H1 (cell line): ENCODE measurements around the gene GSPT1. TPM values are rescaled to one million over a fixed set of nuclear protein-coding genes. Genes with fewer than 3 reads are reported as not detected.
"Not testable (repeated sequence)": the region's sequence is repeated elsewhere in the genome, so short reads cannot be mapped to it uniquely, and the experiment has no call there.

ENCODE experiments used
- CTCF ChIA-PET: fragments of 300-600 bp; sonication (Branson Sonifier 250); formaldehyde crosslinking; loops from one replicate; lab custom pipeline; 2021; ENCODE audit not compliant: partially characterized antibody; lab: Charles Lee
- POLR2A ChIA-PET: fragments of 300-600 bp; sonication (Branson Sonifier 250); formaldehyde crosslinking; loops from one replicate; lab custom pipeline; 2021; ENCODE audit warnings: inconsistent platforms; ENCODE audit not compliant: partially characterized antibody; lab: Charles Lee
- DNase-seq, 2 experiments: peaks; one replicate each; pipeline versions ENCODE4 v3.0.0 to v3.0.0-alpha.2; 2010 to 2022; ENCODE audit warnings: low spot score in 2 of 2, low read depth in 1 of 2, mixed read lengths in 1 of 2
- FAIRE-seq: peaks from 2 replicates; lab custom pipeline; 2011; peaks lifted over from hg19 to GRCh38; lab: Jason Lieb, UNC
- H2AFZ ChIP-seq: 2 replicates; pipeline ENCODE4 v1.8.1; 2012; ENCODE audit warnings: low read length, inconsistent platforms
- H2AK5ac ChIP-seq: 2 replicates; pipeline ENCODE4 v1.6.1; 2013; ENCODE audit warnings: low read depth, low read length
- H2BK120ac ChIP-seq: replicated peaks from 2 replicates; pipeline ENCODE3; 2013; ENCODE audit warnings: low read depth, low read length, inconsistent platforms
- H2BK12ac ChIP-seq: 2 replicates; pipeline ENCODE4 v1.6.1; 2013; ENCODE audit warnings: low read depth, low read length
- H2BK15ac ChIP-seq: 2 replicates; pipeline ENCODE4 v1.6.1; 2013; ENCODE audit warnings: low read length
- H2BK20ac ChIP-seq: 2 replicates; pipeline ENCODE4 v1.6.1; 2013; ENCODE audit warnings: low read length
- H2BK5ac ChIP-seq: 2 replicates; pipeline ENCODE4 v1.6.1; 2013; ENCODE audit warnings: low read depth, low read length
- H3K14ac ChIP-seq: 2 replicates; pipeline ENCODE4 v1.6.1; 2013; ENCODE audit warnings: inconsistent platforms; ENCODE audit not compliant: insufficient read length
- H3K18ac ChIP-seq: 2 replicates; pipeline ENCODE4 v1.6.1; 2013; ENCODE audit warnings: low read length; ENCODE audit errors: extremely low read depth
- H3K23ac ChIP-seq: 2 replicates; pipeline ENCODE4 v1.6.1; 2013; ENCODE audit warnings: inconsistent platforms; ENCODE audit not compliant: insufficient read length
- H3K23me2 ChIP-seq: 2 replicates; pipeline ENCODE4 v1.6.1; 2013; ENCODE audit warnings: low read depth, low read length
- H3K27ac ChIP-seq: 2 replicates; pipeline ENCODE4 v1.6.1; 2011; ENCODE audit warnings: low read depth, low read length, inconsistent platforms
- H3K27me3 ChIP-seq, 4 experiments: replicated peaks in 1 of 4; 1 replicate in 1 of 4; 2 replicates in 3 of 4; pipeline versions ENCODE4 v1.6.1 to v1.8.1; 2011 to 2013; ENCODE audit warnings: low read length in 3 of 4, mild to moderate bottlenecking in 3 of 4, inconsistent platforms in 2 of 4, mixed read lengths in 2 of 4, moderate library complexity in 1 of 4; ENCODE audit not compliant: control insufficient read depth in 3 of 4, insufficient read depth in 3 of 4; ENCODE audit errors: extremely low read depth in 1 of 4
- H3K36me3 ChIP-seq, 4 experiments: 2 replicates each; pipeline versions ENCODE4 v1.6.1 to v1.8.1; 2011 to 2013; ENCODE audit warnings: mild to moderate bottlenecking in 4 of 4, low read length in 3 of 4, moderate library complexity in 2 of 4, control low read depth in 1 of 4, inconsistent platforms in 1 of 4; ENCODE audit not compliant: insufficient read depth in 4 of 4, control insufficient read depth in 2 of 4
- H3K4ac ChIP-seq: replicated peaks from 2 replicates; pipeline ENCODE3; 2013; ENCODE audit warnings: low read length, low read depth, mixed read lengths, inconsistent platforms; ENCODE audit not compliant: insufficient read length
- H3K4me1 ChIP-seq, 4 experiments: replicated peaks in 1 of 4; 1 replicate in 1 of 4; 2 replicates in 3 of 4; pipeline versions ENCODE4 v1.6.1 to v1.8.1; 2011 to 2013; ENCODE audit warnings: low read length in 3 of 4, inconsistent platforms in 2 of 4, mixed read lengths in 1 of 4; ENCODE audit not compliant: insufficient read depth in 4 of 4, control insufficient read depth in 3 of 4
- H3K4me2 ChIP-seq, 2 experiments: 2 replicates each; pipeline versions ENCODE4 v1.6.1 to v1.8.1; 2011 to 2013; ENCODE audit warnings: low read depth in 2 of 2, low read length in 2 of 2, control low read depth in 1 of 2, inconsistent platforms in 1 of 2, mild to moderate bottlenecking in 1 of 2; ENCODE audit not compliant: insufficient read depth in 1 of 2
- H3K4me3 ChIP-seq, 4 experiments: fragments of 200-600, 300-600 bp in 1 of 4; sonication (generic), shearing (Covaris generic), sonication (Bioruptor Twin) in 1 of 4; 2 replicates each; pipeline versions ENCODE4 v1.5.1 to v1.8.1; 2011 to 2016; ENCODE audit warnings: low read length in 4 of 4, low read depth in 3 of 4, control low read depth in 2 of 4, inconsistent platforms in 2 of 4, mild to moderate bottlenecking in 2 of 4, mixed read lengths in 1 of 4, moderate library complexity in 1 of 4; ENCODE audit not compliant: insufficient read depth in 2 of 4; ENCODE audit errors: extremely low read depth in 1 of 4
- H3K56ac ChIP-seq: replicated peaks from 2 replicates; pipeline ENCODE3; 2013; ENCODE audit warnings: low read depth, mild to moderate bottlenecking, mixed read lengths, low read length, inconsistent platforms; ENCODE audit not compliant: insufficient read length
- H3K79me1 ChIP-seq: 2 replicates; pipeline ENCODE4 v1.6.1; 2013; ENCODE audit warnings: low read depth, low read length, control low read depth
- H3K79me2 ChIP-seq, 2 experiments: 2 replicates each; pipeline versions ENCODE4 v1.6.1 to v1.8.1; 2012 to 2013; ENCODE audit warnings: low read length in 2 of 2, mild to moderate bottlenecking in 2 of 2, inconsistent platforms in 1 of 2; ENCODE audit not compliant: insufficient read depth in 2 of 2, control insufficient read depth in 1 of 2
- H3K9ac ChIP-seq, 4 experiments: replicated peaks in 1 of 4; 1 replicate in 1 of 4; 2 replicates in 3 of 4; pipeline versions ENCODE4 v1.6.1 to v1.8.1; 2011 to 2013; ENCODE audit warnings: low read depth in 3 of 4, low read length in 3 of 4, control low read depth in 2 of 4, mild to moderate bottlenecking in 2 of 4, moderate library complexity in 2 of 4, inconsistent platforms in 1 of 4; ENCODE audit errors: extremely low read depth in 1 of 4
- H3K9me3 ChIP-seq, 2 experiments: 2 replicates each; pipeline versions ENCODE4 v1.6.1 to v1.8.1; 2012 to 2013; ENCODE audit warnings: mild to moderate bottlenecking in 2 of 2, moderate library complexity in 2 of 2, control low read depth in 1 of 2, inconsistent platforms in 1 of 2, low read depth in 1 of 2, low read length in 1 of 2, mixed read lengths in 1 of 2; ENCODE audit not compliant: insufficient read depth in 2 of 2
- H4K20me1 ChIP-seq, 2 experiments: replicated peaks in 1 of 2; 2 replicates each; pipeline versions ENCODE3 to v1.8.1; 2011 to 2013; ENCODE audit warnings: inconsistent platforms in 2 of 2, low read length in 2 of 2, mild to moderate bottlenecking in 1 of 2; ENCODE audit not compliant: insufficient read depth in 2 of 2, control insufficient read depth in 1 of 2
- H4K5ac ChIP-seq: 2 replicates; pipeline ENCODE4 v1.6.1; 2013; ENCODE audit warnings: low read length, low read depth, mixed read lengths, inconsistent platforms; ENCODE audit not compliant: insufficient read length
- H4K8ac ChIP-seq: 2 replicates; pipeline ENCODE4 v1.8.0; 2013; ENCODE audit warnings: mild to moderate bottlenecking, moderate library complexity, low read length, inconsistent platforms; ENCODE audit not compliant: insufficient read depth; ENCODE audit errors: extremely low read depth
- H4K91ac ChIP-seq: replicated peaks from 2 replicates; pipeline ENCODE3; 2013; ENCODE audit warnings: low read length, mixed read lengths, inconsistent platforms; ENCODE audit not compliant: insufficient read length
- WGBS, 2 experiments: shearing (Covaris generic) in 1 of 2; methylation state at CpG; one replicate each; pipeline versions ENCODE4 v1.1.6 to v1.1.7; 2013 to 2015; ENCODE audit warnings: low lambda C conversion rate in 2 of 2, mixed read lengths in 2 of 2, inconsistent platforms in 1 of 2, low coverage in 1 of 2, missing lambda C conversion rate in 1 of 2; ENCODE audit not compliant: insufficient replicate concordance in 2 of 2, insufficient coverage in 1 of 2, insufficient read length in 1 of 2; ENCODE audit errors: extremely low coverage in 1 of 2, missing lambda C conversion rate in 1 of 2; 5-methylcytosine and 5-hydroxymethylcytosine counted together
- polyA plus RNA-seq, 7 experiments: library from polyadenylated mRNA; depleted of rRNA in 3 of 7; stranded (reverse) in 5 of 7; unstranded in 2 of 7; fragments of >200 nt in 5 of 7; fragments of 200-250 nt in 2 of 7; gene quantifications; 1 replicate in 5 of 7; 2 replicates in 1 of 7; 4 replicates in 1 of 7; pipeline versions ENCODE4 v1.2.1 to v1.2.3, GENCODE V29; 2011 to 2013; ENCODE audit warnings: missing spikeins in 2 of 7, mixed read lengths in 2 of 7
- total RNA-seq: library from RNA; stranded (reverse); fragmentation: NEBNext Ultra II Directional; extraction: Animal tissue kit (Norgen Biotek cat#: 25700); gene quantifications from 2 replicates; pipeline ENCODE4 v1.2.1, GENCODE V29; 2021

Gene GSPT1
- total and polyA plus RNA-seq, 2 of the 8 experiments (the other 6 are each of a cell fraction or from before 2014, with no cell fraction given), result 51.0 to 204 TPM

- H4K8ac ChIP-seq, H4K91ac ChIP-seq, H3K14ac ChIP-seq, H3K36me3 ChIP-seq, H2BK15ac ChIP-seq, H3K23me2 ChIP-seq, H3K4me1 ChIP-seq, H3K27ac ChIP-seq, H2BK120ac ChIP-seq, H2BK5ac ChIP-seq, H2BK12ac ChIP-seq, H3K79me1 ChIP-seq, DNase-seq, H2AK5ac ChIP-seq, FAIRE-seq, H3K4me3 ChIP-seq, H4K20me1 ChIP-seq, H3K4me2 ChIP-seq, H3K27me3 ChIP-seq, H3K4ac ChIP-seq, H3K23ac ChIP-seq, H2AFZ ChIP-seq, H3K79me2 ChIP-seq, H3K18ac ChIP-seq, H3K56ac ChIP-seq, H3K9ac ChIP-seq, H4K5ac ChIP-seq, POLR2A ChIA-PET, H3K9me3 ChIP-seq, CTCF ChIA-PET, H2BK20ac ChIP-seq: not testable (repeated sequence)
- 97% methylated on average over 11 of the region's 11 CpGs; no CpG with 5 or more reads in 1 of the 2 experiments for WGBS, 2 experiments
Measured at GRCh38 chr16:11962978-11963377, 47.2 kb upstream of the GSPT1 start.

- H3K79me1 ChIP-seq, H2BK12ac ChIP-seq, H3K14ac ChIP-seq, H2AK5ac ChIP-seq, CTCF ChIA-PET, H2BK15ac ChIP-seq, H2BK5ac ChIP-seq, DNase-seq, FAIRE-seq, H3K56ac ChIP-seq, H3K36me3 ChIP-seq, H2BK20ac ChIP-seq, H4K8ac ChIP-seq, H3K27ac ChIP-seq, H3K9me3 ChIP-seq, H3K23ac ChIP-seq, H4K20me1 ChIP-seq, H2BK120ac ChIP-seq, H3K79me2 ChIP-seq, H3K4me3 ChIP-seq, H3K4me1 ChIP-seq, H3K18ac ChIP-seq, H2AFZ ChIP-seq, H3K4me2 ChIP-seq, H4K91ac ChIP-seq, H3K9ac ChIP-seq, H3K4ac ChIP-seq, H3K27me3 ChIP-seq, H3K23me2 ChIP-seq, H4K5ac ChIP-seq: not testable (repeated sequence)
- POLR2A ChIA-PET, result interaction anchor here (0.6 to 1.2 kb wide), 2 partner anchors 16 to 55 kb away, joined by 3 read pairs; no protein-coding TSS in a partner anchor
- WGBS, 2 experiments, result 95% methylated on average over 4 of the region's 5 CpGs; no CpG with 5 or more reads in 1 of the 2 experiments
Measured at GRCh38 chr16:11962457-11962856, 46.7 kb upstream of the GSPT1 start.
